ENCODE measurements around the gene RIMKLB. TPM values are rescaled to one million over a fixed set of nuclear protein-coding genes. Genes with fewer than 3 reads are reported as not detected.
A peak's percentile ranks its signal among the peaks of the same experiment; 100 is the strongest.

RIMKLB gene
- total and polyA plus RNA-seq, 10 of the 15 experiments (the other 5 are each of a cell fraction or from before 2014, with no cell fraction given) = 0.15 to 0.83 (median 0.46) TPM

DNA sequence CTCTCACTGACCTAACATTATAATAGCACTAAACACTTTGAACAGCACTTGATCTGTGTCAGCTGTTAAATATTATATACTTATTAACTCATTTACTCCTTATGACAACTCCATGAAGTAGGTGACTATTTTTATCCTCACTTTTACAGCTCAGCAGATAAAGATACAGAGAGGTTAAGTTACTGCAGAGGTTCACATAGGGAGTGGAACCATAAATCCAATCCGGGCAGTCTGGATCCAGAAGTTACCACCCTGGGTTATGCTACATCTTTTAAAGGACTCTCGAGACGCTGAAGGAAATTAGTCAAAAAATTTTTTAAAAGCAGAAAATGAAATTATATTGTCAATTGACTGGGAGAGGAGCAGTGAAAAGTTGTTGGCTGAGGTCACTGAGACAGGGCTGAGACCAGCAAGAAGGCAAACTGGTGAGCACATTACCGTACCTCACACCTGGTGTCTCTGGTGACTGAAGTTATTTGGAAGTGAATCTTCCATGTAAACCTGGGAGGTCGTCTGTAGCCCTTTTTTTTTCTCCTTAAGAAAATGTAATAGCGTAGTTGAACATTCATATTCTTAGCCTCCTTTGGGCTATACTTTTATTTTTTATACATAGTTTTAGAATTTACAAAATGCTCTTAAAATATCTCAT lies 1.2 kb upstream of the RIMKLB start (continued):
- TF ChIP-seq WRNIP1 (IDR thresholded peaks at IDR 0.05; ENCODE audit: borderline replicate concordance, low read depth, low read length) = no peak

DNA sequence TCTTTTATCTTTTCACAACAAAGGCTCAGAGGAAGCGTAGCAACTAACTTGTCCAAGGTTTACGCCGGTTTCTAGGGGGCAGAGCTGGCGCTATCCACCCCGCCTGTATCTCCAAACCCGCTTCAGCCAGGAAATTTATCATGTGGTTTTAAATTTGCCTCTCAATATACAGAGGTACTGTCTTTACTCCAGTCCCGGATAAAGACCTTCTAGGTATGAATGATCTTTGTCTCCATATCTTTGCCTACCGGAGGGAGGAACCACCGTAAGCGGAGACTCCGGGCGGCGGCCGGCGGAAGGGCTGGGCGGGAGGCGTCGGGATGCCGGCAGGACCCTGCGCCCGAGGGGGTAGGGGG lies 693 bp upstream of the RIMKLB start:
- Histone ChIP-seq H3K27me3 (replicated peaks in 1 of 2; ENCODE audit: control insufficient read depth in 2 of 2, insufficient read depth in 2 of 2, low read length in 1 of 2) (peaks cover 1 to 12% of the 10 kb centered on the region in 2 experiments; a peak in 2 of 4 replicates), H3K79me2 (ENCODE audit: control insufficient read depth, insufficient read depth, low read length) (no peaks in the 10 kb centered on the region), H3K4me2 (ENCODE audit: control insufficient read depth, insufficient read depth) (peak overlapping the region; percentile 85), H3K9me3 (replicated peaks; ENCODE audit: control insufficient read depth, insufficient read depth, low read length) (no peaks in the 10 kb centered on the region), H3K9ac (ENCODE audit: control insufficient read depth, insufficient read depth, low read length) (peak overlapping the region; percentile 10; the same call in 1 of the 2 replicates), H3K4me3 (peak overlapping the region; percentile 76; the same call in 1 of the 2 replicates), H3K4me1 (ENCODE audit: control insufficient read depth, insufficient read depth, low read length) (no peaks in the 10 kb centered on the region), H3K36me3 (ENCODE audit: control insufficient read depth in 2 of 2, insufficient read depth in 2 of 2, low read length in 1 of 2) (no peaks in the 10 kb centered on the region), H2AFZ (ENCODE audit: control insufficient read depth, low read depth, low read length) (peak overlapping the region; percentile 71), H3K27ac (ENCODE audit: control insufficient read depth, insufficient read depth) (no peak overlapping the region), H4K20me1 (ENCODE audit: control insufficient read depth, insufficient read depth) (no peaks in the 10 kb centered on the region)
- ChIA-PET SMC1A (ENCODE audit: uncharacterized antibody, unreplicated experiment) (no interaction called here), CTCF (interaction anchor here (1.1 kb wide), 1 partner anchor 64 kb away, joined by 3 read pairs; no protein-coding TSS in a partner anchor), RAD21 (ENCODE audit: unreplicated experiment) (no interaction called here), POLR2A (no interaction called here)
- WGBS (ENCODE audit: insufficient coverage, insufficient replicate concordance, low lambda C conversion rate, missing lambda C conversion rate) = 1% methylated on average over 21 of the region's 21 CpGs
- no TSS peak for BruUV-seq (replicated peaks)
- FAIRE-seq (no peak), DNase-seq (ENCODE audit: low read depth, low spot score) (no peak), ATAC-seq (peak; percentile 28)
- intact Hi-C loops (cut with micrococcal nuclease; ENCODE audit: unreplicated experiment) (no loop called here), in situ Hi-C loops (cut with MboI) (no loop called here)
- TF ChIP-seq, protein P1, sequence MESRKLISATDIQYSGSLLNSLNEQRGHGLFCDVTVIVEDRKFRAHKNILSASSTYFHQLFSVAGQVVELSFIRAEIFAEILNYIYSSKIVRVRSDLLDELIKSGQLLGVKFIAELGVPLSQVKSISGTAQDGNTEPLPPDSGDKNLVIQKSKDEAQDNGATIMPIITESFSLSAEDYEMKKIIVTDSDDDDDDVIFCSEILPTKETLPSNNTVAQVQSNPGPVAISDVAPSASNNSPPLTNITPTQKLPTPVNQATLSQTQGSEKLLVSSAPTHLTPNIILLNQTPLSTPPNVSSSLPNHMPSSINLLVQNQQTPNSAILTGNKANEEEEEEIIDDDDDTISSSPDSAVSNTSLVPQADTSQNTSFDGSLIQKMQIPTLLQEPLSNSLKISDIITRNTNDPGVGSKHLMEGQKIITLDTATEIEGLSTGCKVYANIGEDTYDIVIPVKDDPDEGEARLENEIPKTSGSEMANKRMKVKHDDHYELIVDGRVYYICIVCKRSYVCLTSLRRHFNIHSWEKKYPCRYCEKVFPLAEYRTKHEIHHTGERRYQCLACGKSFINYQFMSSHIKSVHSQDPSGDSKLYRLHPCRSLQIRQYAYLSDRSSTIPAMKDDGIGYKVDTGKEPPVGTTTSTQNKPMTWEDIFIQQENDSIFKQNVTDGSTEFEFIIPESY (IDR thresholded peaks at IDR 0.05) = no peak
- TF ChIP-seq, protein P2, sequence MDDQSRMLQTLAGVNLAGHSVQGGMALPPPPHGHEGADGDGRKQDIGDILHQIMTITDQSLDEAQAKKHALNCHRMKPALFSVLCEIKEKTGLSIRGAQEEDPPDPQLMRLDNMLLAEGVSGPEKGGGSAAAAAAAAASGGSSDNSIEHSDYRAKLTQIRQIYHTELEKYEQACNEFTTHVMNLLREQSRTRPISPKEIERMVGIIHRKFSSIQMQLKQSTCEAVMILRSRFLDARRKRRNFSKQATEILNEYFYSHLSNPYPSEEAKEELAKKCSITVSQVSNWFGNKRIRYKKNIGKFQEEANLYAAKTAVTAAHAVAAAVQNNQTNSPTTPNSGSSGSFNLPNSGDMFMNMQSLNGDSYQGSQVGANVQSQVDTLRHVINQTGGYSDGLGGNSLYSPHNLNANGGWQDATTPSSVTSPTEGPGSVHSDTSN (IDR thresholded peaks at IDR 0.05; ENCODE audit: insufficient replicate concordance, low read depth, low read length) = no peak
- TF ChIP-seq NFYB (IDR thresholded peaks at IDR 0.05; ENCODE audit: insufficient read depth, low read depth, low read length) = no peak
- TF ChIP-seq SMAD5 (IDR thresholded peaks at IDR 0.05; ENCODE audit: low read depth) = no peak
- no peak for TF ChIP-seq BCL11A (IDR thresholded peaks at IDR 0.05; ENCODE audit: low read depth, low read length)
- no peak for TF ChIP-seq STAT3 (IDR thresholded peaks at IDR 0.05; ENCODE audit: low read depth, low read length)
- no peak for TF ChIP-seq NFXL1 (IDR thresholded peaks at IDR 0.05; ENCODE audit: borderline replicate concordance)
- TF ChIP-seq CREM (IDR thresholded peaks at IDR 0.05; ENCODE audit: low read depth) = no peak
- TF ChIP-seq ZNF274 (IDR thresholded peaks at IDR 0.05; ENCODE audit: insufficient read depth, insufficient read length) = no peak
- TF ChIP-seq, protein P3, sequence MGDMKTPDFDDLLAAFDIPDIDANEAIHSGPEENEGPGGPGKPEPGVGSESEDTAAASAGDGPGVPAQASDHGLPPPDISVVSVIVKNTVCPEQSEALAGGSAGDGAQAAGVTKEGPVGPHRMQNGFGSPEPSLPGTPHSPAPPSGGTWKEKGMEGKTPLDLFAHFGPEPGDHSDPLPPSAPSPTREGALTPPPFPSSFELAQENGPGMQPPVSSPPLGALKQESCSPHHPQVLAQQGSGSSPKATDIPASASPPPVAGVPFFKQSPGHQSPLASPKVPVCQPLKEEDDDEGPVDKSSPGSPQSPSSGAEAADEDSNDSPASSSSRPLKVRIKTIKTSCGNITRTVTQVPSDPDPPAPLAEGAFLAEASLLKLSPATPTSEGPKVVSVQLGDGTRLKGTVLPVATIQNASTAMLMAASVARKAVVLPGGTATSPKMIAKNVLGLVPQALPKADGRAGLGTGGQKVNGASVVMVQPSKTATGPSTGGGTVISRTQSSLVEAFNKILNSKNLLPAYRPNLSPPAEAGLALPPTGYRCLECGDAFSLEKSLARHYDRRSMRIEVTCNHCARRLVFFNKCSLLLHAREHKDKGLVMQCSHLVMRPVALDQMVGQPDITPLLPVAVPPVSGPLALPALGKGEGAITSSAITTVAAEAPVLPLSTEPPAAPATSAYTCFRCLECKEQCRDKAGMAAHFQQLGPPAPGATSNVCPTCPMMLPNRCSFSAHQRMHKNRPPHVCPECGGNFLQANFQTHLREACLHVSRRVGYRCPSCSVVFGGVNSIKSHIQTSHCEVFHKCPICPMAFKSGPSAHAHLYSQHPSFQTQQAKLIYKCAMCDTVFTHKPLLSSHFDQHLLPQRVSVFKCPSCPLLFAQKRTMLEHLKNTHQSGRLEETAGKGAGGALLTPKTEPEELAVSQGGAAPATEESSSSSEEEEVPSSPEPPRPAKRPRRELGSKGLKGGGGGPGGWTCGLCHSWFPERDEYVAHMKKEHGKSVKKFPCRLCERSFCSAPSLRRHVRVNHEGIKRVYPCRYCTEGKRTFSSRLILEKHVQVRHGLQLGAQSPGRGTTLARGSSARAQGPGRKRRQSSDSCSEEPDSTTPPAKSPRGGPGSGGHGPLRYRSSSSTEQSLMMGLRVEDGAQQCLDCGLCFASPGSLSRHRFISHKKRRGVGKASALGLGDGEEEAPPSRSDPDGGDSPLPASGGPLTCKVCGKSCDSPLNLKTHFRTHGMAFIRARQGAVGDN (IDR thresholded peaks at IDR 0.05) = no peak
- TF ChIP-seq ESRRA (IDR thresholded peaks at IDR 0.05; ENCODE audit: low read length) = no peak
- no peak for TF ChIP-seq SUZ12 (IDR thresholded peaks at IDR 0.05; ENCODE audit: unreplicated experiment)
- TF ChIP-seq LARP7 (IDR thresholded peaks at IDR 0.05) = no peak
- no peak for TF ChIP-seq BMI1 (IDR thresholded peaks at IDR 0.05; ENCODE audit: borderline replicate concordance)
- no peak for TF ChIP-seq FOXK2 (IDR thresholded peaks at IDR 0.05)
- no peak for TF ChIP-seq RUNX3 (IDR thresholded peaks at IDR 0.05; ENCODE audit: low read length)
- TF ChIP-seq CHD4 (IDR thresholded peaks at IDR 0.05) = no peak
